HL-60 (cell line): Measurements from ENCODE around the gene RPS29.

Source experiments
- DNase-seq, 2 experiments: peaks; one replicate each; pipeline ENCODE4 v3.0.0-alpha.2; 2010 to 2020; ENCODE audit warnings: low read depth in 1 of 2, low spot score in 1 of 2
- H3K27ac ChIP-seq: fragments of 250-450 bp; sonication (Bioruptor Pico); replicated peaks from 2 replicates; pipeline ENCODE4 v1.5.1; 2020; ENCODE audit warnings: mild to moderate bottlenecking, moderate library complexity
- H3K27me3 ChIP-seq: fragments of 250-450 bp; sonication (Bioruptor Pico); 2 replicates; pipeline ENCODE4 v1.5.1; 2021; ENCODE audit warnings: mild to moderate bottlenecking, moderate library complexity; ENCODE audit not compliant: insufficient read depth, poor library complexity, severe bottlenecking
- H3K4me3 ChIP-seq: replicated peaks from 2 replicates; pipeline ENCODE4 v1.5.1; 2011; ENCODE audit warnings: mild to moderate bottlenecking, control low read depth, low read length; ENCODE audit not compliant: insufficient read depth
- CTCF ChIP-seq: IDR thresholded peaks from one replicate; pipeline ENCODE4 v1.5.1; 2011; ENCODE audit warnings: low read length, control low read depth, inconsistent platforms; ENCODE audit not compliant: insufficient read depth
- GABPA ChIP-seq: IDR thresholded peaks from 2 replicates; pipeline ENCODE4 v1.6.1; 2012; ENCODE audit warnings: low read depth
- POLR2AphosphoS5 ChIP-seq: IDR thresholded peaks from 2 replicates; pipeline ENCODE4 v1.6.1; 2012; ENCODE audit warnings: low read depth
- REST ChIP-seq: IDR thresholded peaks from 2 replicates; pipeline ENCODE4 v1.6.1; 2012; ENCODE audit warnings: low read depth; ENCODE audit not compliant: insufficient replicate concordance
- SPI1 ChIP-seq: IDR thresholded peaks from 2 replicates; pipeline ENCODE4 v1.6.1; 2012; ENCODE audit warnings: low read depth, mild to moderate bottlenecking, borderline replicate concordance

RPS29 gene

DNA sequence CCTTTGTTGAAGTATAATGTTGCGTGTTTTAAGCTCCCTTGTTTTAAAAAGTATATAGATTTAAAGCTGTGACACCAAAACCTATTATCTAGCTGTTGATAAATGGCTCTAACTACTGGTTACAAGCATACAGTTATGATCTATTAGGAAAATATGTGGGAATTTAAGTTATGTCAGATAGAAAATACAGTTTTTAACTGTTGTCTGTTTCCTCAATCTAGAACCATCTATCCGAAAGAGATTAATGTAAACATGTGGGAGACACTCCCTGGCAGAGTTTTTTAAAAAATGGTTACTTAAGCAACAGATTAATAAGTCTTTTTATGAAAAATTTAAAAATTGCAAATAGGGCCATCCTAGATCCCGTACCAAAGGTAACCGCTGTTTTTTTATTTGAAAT lies 26.1 kb upstream of the RPS29 start:
- Histone ChIP-seq H3K27ac (no peak overlapping the region), H3K4me3 (no peak overlapping the region), H3K27me3 (no peaks in the 10 kb centered on the region)
- TF ChIP-seq SPI1 (no peak), CTCF (no peak), POLR2AphosphoS5 (no peak), GABPA (no peak), REST (no peak)
- DNase-seq, result no peak

DNA sequence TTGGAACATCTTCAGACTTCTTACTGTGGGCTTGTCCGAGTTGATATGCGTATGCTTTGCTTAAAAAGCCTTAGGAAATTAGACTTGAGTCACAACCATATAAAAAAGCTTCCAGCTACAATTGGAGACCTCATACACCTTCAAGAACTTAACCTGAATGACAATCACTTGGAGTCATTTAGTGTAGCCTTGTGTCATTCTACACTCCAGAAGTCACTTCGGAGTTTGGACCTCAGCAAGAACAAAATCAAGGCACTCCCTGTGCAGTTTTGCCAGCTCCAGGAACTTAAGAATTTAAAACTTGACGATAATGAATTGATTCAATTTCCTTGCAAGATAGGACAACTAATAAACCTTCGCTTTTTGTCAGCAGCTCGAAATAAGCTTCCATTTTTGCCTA lies 21.4 kb upstream of the RPS29 start:
- Histone ChIP-seq H3K27ac (no peak overlapping the region), H3K27me3 (no peaks in the 10 kb centered on the region), H3K4me3 (no peak overlapping the region)
- DNase-seq, result no peak
- TF ChIP-seq REST (no peak), CTCF (no peak), SPI1 (no peak), POLR2AphosphoS5 (no peak), GABPA (no peak)

DNA sequence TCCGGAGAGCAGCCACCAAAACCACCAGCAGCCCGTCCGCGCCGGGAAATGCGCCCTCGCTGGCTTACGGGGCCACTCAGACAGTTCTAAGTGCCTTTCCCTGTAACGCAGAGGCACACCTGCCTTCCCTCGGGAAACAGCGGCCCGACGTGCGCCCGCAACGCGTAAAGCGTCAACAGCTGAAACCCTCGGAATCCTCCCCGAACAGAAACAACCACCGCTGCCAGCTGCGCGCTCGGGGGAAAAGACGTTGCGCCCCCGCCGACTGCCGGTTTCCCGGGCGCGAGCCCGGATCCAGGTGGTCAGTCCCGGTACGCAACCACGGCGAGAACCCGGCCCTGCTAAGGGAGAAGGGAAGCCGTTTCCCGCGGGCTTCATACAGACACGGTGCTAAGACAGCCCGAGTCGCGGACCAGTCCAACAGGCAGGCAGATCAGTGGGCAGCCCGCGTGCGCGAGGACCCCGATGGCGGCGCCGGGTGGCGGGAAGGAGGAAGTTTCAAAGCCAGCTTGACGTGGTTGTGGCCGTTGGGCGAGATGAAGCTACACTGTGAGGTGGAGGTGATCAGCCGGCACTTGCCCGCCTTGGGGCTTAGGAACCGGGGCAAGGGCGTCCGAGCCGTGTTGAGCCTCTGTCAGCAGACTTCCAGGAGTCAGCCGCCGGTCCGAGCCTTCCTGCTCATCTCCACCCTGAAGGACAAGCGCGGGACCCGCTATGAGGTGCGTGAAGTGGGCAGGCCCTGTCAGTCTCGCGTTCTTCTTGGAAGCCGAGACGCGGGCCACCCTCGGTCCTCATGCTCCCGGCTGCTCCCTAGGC lies 12.5 kb upstream of the RPS29 start, which contains the start of gene LRR1:
Gene LRR1 (plus strand): TSS at position 456 of the 816 bp plus-strand sequence. CDS start 81 bp downstream, at position 537.
- Histone ChIP-seq H3K4me3 (peak within 1 kb of the TSS; percentile 79), H3K27ac (peak within 1 kb of the TSS; percentile 98), H3K27me3 (no peaks in the 10 kb centered on the region)
- TF ChIP-seq GABPA (no peak; the same call in 1 of the 2 replicates), CTCF (no peak), POLR2AphosphoS5 (peak; percentile 95), REST (peak; percentile 68), SPI1 (no peak)
- peak; percentile 63 to 92 for DNase-seq
